Common myeloid progenitor, CD34-positive (primary cell): ENCODE measurements around the gene DOK5.

Source experiments
- CTCF ChIA-PET: fragments of 350-600 bp; sonication (Branson Sonifier 250); formaldehyde crosslinking; loops from one replicate; lab custom pipeline; 2021; ENCODE audit warnings: antibody characterized with exemption; lab: Charles Lee
- POLR2A ChIA-PET: fragments of 350-600 bp; sonication (Branson Sonifier 250); formaldehyde crosslinking; loops from one replicate; lab custom pipeline; 2021; ENCODE audit warnings: antibody characterized with exemption; lab: Charles Lee
- DNase-seq, 3 donors: peaks; one replicate each; pipeline versions ENCODE4 v3.0.0 to v3.0.0-alpha.2; 2013
- H3K27ac ChIP-seq, 2 experiments: 1 replicate in 1 of 2; 2 replicates in 1 of 2; pipeline ENCODE4 v1.7.0; 2013; ENCODE audit warnings: inconsistent platforms in 2 of 2, low read length in 2 of 2, mild to moderate bottlenecking in 2 of 2, low read depth in 1 of 2, moderate library complexity in 1 of 2; ENCODE audit not compliant: severe bottlenecking in 2 of 2, insufficient read depth in 1 of 2, poor library complexity in 1 of 2
- H3K27me3 ChIP-seq, 5 experiments: replicated peaks in 2 of 5; 1 replicate in 3 of 5; 2 replicates in 2 of 5; pipeline versions ENCODE4 v1.6.1 to v1.7.0; 2013; ENCODE audit warnings: low read length in 4 of 5, mild to moderate bottlenecking in 2 of 5, moderate library complexity in 2 of 5, inconsistent platforms in 1 of 5; ENCODE audit not compliant: insufficient read depth in 5 of 5, control insufficient read depth in 4 of 5
- H3K36me3 ChIP-seq, 4 experiments: 1 replicate in 2 of 4; 2 replicates in 2 of 4; pipeline versions ENCODE4 v1.6.1 to v1.7.0; 2013; ENCODE audit warnings: low read length in 3 of 4, control low read depth in 1 of 4, mild to moderate bottlenecking in 1 of 4; ENCODE audit not compliant: control insufficient read depth in 4 of 4, insufficient read depth in 4 of 4
- H3K4me1 ChIP-seq, 4 experiments: 1 replicate in 3 of 4; 2 replicates in 1 of 4; pipeline versions ENCODE4 v1.6.1 to v1.7.1; 2013; ENCODE audit warnings: low read length in 3 of 4, mild to moderate bottlenecking in 3 of 4, control low read depth in 1 of 4, inconsistent platforms in 1 of 4, moderate library complexity in 1 of 4; ENCODE audit not compliant: control insufficient read depth in 4 of 4, insufficient read depth in 4 of 4; ENCODE audit errors: control extremely low read depth in 1 of 4
- H3K4me3 ChIP-seq, 7 experiments: 1 replicate in 4 of 7; 2 replicates in 3 of 7; pipeline versions ENCODE4 v1.5.1 to v1.7.0; 2013; ENCODE audit warnings: mild to moderate bottlenecking in 7 of 7, low read length in 6 of 7, moderate library complexity in 6 of 7, inconsistent platforms in 2 of 7, low read depth in 2 of 7, control low read depth in 1 of 7; ENCODE audit not compliant: insufficient read depth in 4 of 7, control insufficient read depth in 1 of 7; ENCODE audit errors: extremely low read depth in 1 of 7
- H3K9me3 ChIP-seq, 5 experiments: 1 replicate in 4 of 5; 2 replicates in 1 of 5; pipeline versions ENCODE4 v1.6.1 to v1.7.1; 2013; ENCODE audit warnings: low read length in 4 of 5, mild to moderate bottlenecking in 2 of 5, inconsistent platforms in 1 of 5, low read depth in 1 of 5, moderate library complexity in 1 of 5; ENCODE audit not compliant: control insufficient read depth in 4 of 5, insufficient read depth in 2 of 5; ENCODE audit errors: control extremely low read depth in 1 of 5
- WGBS: methylation state at CpG from one replicate; pipeline ENCODE4 v1.1.5; 2013; ENCODE audit not compliant: insufficient coverage; 5-methylcytosine and 5-hydroxymethylcytosine counted together

Gene DOK5

GRCh38 chr20:54456423-54456822 is 19.0 kb upstream of the DOK5 start:
- H3K27ac ChIP-seq: no peak overlapping the region
- CTCF ChIA-PET: no interaction called here
- POLR2A ChIA-PET: interaction anchor here (0.6 kb wide), 1 partner anchor 1835 kb away, joined by 9 read pairs; no protein-coding TSS in a partner anchor
- DNase-seq: no peak
- no peaks in the 10 kb centered on the region for H3K36me3 ChIP-seq
- H3K9me3 ChIP-seq: peaks cover 0 to 4% (median 0%) of the 10 kb centered on the region in 5 experiments
- peaks cover 0 to 2% (median 0%) of the 10 kb centered on the region in 5 experiments for H3K27me3 ChIP-seq
- 100% methylated on average over 2 of the region's 2 CpGs for WGBS
- no peaks in the 10 kb centered on the region for H3K4me1 ChIP-seq
- no peak overlapping the region for H3K4me3 ChIP-seq

DNA sequence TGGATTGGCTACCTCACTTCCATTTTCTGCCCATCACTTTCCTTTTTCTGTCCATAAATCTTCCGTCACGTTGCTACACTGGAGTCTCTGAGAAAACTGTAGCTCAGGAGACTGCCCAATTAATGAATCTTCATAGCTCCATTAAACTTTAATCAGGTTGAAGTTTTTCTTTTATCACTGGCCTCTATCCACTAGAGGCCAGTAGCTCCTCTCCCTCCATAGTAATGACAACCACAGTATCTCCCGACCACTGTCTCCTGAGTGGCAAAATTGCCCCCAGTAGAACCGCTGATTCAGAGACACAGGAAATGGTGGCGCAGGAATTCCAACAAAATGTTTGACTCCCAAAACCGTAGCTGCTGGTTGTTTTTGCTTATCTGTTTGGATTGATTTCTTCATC is 18.4 kb upstream of the DOK5 start:
- CTCF ChIA-PET: no interaction called here
- 78% methylated on average over 3 of the region's 6 CpGs for WGBS

DNA sequence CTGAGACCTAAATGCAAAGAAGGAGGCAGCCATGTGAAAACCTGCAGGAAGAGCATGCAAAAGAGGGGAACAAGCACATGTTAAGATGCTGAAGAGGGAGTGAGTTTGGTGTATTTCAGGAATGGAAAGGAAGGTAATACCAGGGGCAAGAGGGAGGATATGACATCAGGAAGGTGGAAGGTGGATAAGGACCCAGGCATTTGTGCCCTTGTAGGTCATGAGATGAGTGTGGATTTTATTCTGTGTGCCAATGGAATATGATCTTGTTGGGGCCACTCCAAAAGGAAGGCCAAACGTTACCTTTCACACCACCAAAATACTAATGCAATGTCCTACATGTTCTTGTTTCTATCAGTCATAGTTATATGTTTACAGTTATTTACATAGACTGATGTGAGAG is 17.2 kb upstream of the DOK5 start:
- WGBS: no CpG with 5 or more reads among the region's 1 CpG
- Histone ChIP-seq H3K27me3 (no peaks in the 10 kb centered on the region), H3K4me3 (no peak overlapping the region), H3K27ac (no peak overlapping the region), H3K9me3 (peaks cover 0 to 4% (median 0%) of the 10 kb centered on the region in 5 experiments), H3K36me3 (no peaks in the 10 kb centered on the region), H3K4me1 (no peaks in the 10 kb centered on the region)
- ChIA-PET CTCF (no interaction called here), POLR2A (no interaction called here)
- no peak for DNase-seq

More for the DNA sequence above, 18.4 kb upstream of the DOK5 start:
- Histone ChIP-seq H3K27me3 (peaks cover 0 to 2% (median 0%) of the 10 kb centered on the region in 5 experiments), H3K4me1 (no peaks in the 10 kb centered on the region), H3K36me3 (no peaks in the 10 kb centered on the region), H3K4me3 (no peak overlapping the region), H3K9me3 (peaks cover 0 to 4% (median 0%) of the 10 kb centered on the region in 5 experiments), H3K27ac (no peak overlapping the region)
- DNase-seq: no peak
- POLR2A ChIA-PET: interaction anchor here (0.6 kb wide), 1 partner anchor 1836 kb away, joined by 9 read pairs; no protein-coding TSS in a partner anchor

GRCh38 chr20:54459279-54459678 is 16.1 kb upstream of the DOK5 start:
- H3K27ac ChIP-seq: no peak overlapping the region
- DNase-seq: no peak
- H3K36me3 ChIP-seq: no peaks in the 10 kb centered on the region
- H3K4me3 ChIP-seq: no peak overlapping the region
- H3K27me3 ChIP-seq: no peaks in the 10 kb centered on the region
- no peaks in the 10 kb centered on the region for H3K4me1 ChIP-seq
- CTCF ChIA-PET: no interaction called here
- peaks cover 0 to 4% (median 0%) of the 10 kb centered on the region in 5 experiments for H3K9me3 ChIP-seq
- POLR2A ChIA-PET: no interaction called here
- 84% methylated on average over 2 of the region's 4 CpGs for WGBS

- Histone ChIP-seq H3K4me3 (no peak overlapping the region), H3K36me3 (no peaks in the 10 kb centered on the region), H3K4me1 (no peaks in the 10 kb centered on the region), H3K27me3 (no peaks in the 10 kb centered on the region), H3K9me3 (peaks cover 0 to 4% (median 0%) of the 10 kb centered on the region in 5 experiments), H3K27ac (no peak overlapping the region)
- ChIA-PET CTCF (no interaction called here), POLR2A (no interaction called here)
- no peak for DNase-seq
- WGBS: 100% methylated on average over 1 of the region's 1 CpG
Measured at GRCh38 chr20:54464003-54464402, 11.4 kb upstream of the DOK5 start.

GRCh38 chr20:54466127-54466526 is 9.3 kb upstream of the DOK5 start:
- no peak overlapping the region for H3K27ac ChIP-seq
- H3K36me3 ChIP-seq: no peaks in the 10 kb centered on the region
- no peaks in the 10 kb centered on the region for H3K27me3 ChIP-seq
- no peak for DNase-seq
- 100% methylated on average over 1 of the region's 3 CpGs for WGBS
- no peaks in the 10 kb centered on the region for H3K4me1 ChIP-seq
- CTCF ChIA-PET: no interaction called here
- POLR2A ChIA-PET: no interaction called here
- H3K9me3 ChIP-seq: peaks cover 0 to 4% (median 0%) of the 10 kb centered on the region in 5 experiments
- H3K4me3 ChIP-seq: no peak overlapping the region

- no peak overlapping the region for H3K4me3 ChIP-seq
- H3K27ac ChIP-seq: no peak overlapping the region
- no peaks in the 10 kb centered on the region for H3K36me3 ChIP-seq
- H3K4me1 ChIP-seq: no peaks in the 10 kb centered on the region
- ChIA-PET POLR2A (no interaction called here), CTCF (no interaction called here)
- 94% methylated on average over 2 of the region's 2 CpGs for WGBS
- DNase-seq: no peak
- H3K27me3 ChIP-seq: no peaks in the 10 kb centered on the region
- H3K9me3 ChIP-seq: peaks cover 0 to under 1% (median 0%) of the 10 kb centered on the region in 5 experiments
Measured at GRCh38 chr20:54467622-54468021, 7.8 kb upstream of the DOK5 start.
